ENCODE data around the gene DIAPH2. TPM values are rescaled to one million over a fixed set of nuclear protein-coding genes. Genes with fewer than 3 reads are reported as not detected.

The DIAPH2 gene
- total RNA-seq, 2 donors from 2014 or later, result 29.7 to 31.7 TPM

Other genes starting within 250 kb of the DIAPH2 start
- 1 to 10 TPM; 3.9 to 4.0 TPM for gene RPA4, start 199.1 kb downstream of the DIAPH2 start, total RNA-seq

Data from natural killer cell treated with Interleukin-12 subunit alpha and Interleukin-12 subunit beta and Interleukin-15 and Interleukin-18, amount 100 ng/mL, for 72 hours (primary cell).